ENCODE data around the gene TBC1D16.

The TBC1D16 gene

DNA sequence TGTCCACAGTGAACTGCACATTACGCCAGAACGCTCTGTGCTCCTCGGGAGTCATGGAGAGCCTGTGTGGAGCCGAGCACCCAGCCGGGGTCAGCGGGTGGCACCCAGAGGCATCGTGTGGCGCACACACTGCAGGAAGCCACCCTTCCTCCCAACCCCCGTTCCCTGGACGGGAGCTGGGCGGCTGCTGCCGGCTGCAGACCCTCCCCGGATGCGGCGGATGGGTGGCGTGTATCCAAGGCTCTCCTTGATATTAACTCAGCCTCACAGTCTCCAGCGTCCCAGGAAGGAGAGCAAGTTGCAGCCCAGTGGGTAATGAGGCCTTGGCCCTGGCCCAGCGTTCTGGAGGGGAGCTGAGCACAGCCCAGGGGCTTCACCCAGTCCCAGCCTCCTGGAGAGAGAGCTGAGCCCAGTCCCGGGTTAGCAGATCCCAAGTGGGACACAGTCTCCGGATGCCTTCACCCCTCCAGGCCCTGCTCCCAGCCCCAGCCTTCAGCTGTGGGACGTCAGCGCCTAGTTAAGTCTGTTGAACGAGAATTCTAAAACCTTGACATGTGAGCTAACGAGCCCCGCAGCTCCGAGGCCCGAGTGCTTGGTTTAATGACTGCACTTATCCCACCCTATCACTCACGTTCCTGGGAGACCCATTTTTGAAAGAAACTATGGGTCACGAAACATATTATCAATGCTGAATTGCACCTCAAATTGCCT is 86.6 kb downstream of the TBC1D16 start:
- DNase-seq: no peak

DNA sequence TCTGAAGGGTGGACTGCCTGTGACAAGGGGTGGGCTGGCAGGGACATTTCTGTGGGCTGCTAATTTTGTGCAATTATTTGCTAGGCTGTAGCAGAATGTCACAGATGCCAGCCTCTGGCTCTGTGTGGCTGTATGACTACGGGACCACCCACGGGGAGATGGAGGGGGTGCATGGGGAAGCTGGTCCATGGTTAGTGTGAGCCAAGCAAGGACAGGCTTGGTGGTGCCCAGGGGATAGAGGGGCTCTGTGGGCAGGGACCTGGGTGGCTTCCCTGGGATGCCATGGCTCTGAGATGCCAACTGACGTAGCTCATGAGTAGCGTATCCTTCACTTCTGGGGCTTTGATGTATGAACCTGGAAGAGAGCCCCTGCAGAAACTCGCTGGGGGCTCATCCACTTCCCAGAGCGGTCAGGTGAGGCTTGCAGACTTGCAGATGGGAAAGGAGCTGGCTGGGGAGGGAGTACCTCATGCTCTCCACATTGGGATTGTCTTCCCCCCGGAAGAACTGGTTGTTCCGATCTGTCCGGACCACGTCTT is 87.2 kb downstream of the TBC1D16 start:
- DNase-seq: no peak

DNA sequence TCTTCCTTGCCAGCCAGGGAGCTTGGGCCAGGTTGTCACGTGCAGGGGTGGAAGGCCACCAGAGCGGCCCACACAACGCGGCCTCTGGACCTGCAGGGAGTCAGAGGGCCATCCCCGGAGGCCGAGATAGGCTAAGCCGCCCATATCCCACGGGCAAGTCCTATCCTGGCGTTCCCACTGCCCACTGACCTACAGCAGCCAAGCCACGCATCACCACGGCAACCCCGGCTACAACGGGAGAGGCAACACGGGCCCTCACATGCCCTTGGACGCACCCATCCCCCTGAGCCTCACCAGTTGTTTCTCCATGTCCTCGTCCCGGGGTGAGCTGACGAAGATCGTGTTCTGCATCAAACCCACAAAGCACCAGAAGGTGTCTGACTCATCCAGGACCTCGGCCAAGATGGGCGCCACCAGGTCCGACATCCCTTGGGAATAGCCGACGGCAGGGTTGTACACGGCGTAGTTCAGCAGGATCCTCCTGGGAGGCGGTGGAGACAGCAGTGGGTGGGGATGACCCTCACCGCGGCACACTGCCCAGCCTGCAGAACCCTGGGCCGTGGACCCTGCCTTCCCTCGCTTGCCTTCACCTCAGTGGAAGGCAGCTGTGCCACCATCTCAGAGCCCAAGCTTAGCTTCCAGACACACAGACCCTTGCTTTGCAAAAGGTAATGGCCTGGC is 88.2 kb downstream of the TBC1D16 start:
- no peak for DNase-seq

DNA sequence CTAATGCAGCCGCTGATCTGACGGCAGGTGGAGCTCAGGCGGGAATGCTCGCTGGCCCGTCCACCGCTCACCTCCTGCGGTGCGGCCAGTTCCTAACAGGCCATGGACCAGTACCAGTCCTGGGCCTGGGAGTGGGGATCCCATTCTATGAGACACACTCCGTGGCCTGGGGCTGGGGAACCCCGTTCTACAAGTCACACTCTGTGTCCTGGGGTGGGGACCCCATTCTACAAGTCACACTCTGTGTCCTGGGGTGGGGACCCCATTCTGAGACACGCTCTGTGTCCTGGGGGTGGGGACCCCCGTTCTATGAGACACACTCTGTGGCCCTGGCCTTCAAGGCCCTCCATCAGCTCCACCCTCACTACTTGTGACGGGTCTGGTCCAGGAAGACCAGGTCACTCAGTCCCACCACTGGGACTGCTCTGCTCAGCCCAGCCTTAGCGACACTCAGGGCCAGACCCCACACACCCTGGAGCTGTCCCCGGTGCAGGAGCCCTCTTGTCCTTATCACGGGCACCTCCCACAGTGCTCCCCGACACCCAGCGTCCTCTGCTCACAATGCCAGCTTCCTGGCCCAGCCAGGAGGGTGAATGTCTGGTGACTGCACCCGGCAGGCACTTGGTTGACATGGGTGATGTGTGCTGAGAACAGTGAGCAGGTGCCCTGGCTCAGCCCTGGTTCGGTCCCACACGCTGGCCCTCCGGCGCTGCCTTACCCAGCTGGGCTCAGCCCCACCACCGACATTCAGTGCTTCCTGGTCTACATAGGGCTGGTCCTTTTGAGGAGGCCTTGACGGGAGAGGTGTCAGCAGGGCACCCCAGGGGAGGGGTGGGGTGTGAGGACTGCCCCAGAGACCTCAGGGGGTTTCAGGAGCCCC is 89.1 kb downstream of the TBC1D16 start:
- no peak for DNase-seq

DNA sequence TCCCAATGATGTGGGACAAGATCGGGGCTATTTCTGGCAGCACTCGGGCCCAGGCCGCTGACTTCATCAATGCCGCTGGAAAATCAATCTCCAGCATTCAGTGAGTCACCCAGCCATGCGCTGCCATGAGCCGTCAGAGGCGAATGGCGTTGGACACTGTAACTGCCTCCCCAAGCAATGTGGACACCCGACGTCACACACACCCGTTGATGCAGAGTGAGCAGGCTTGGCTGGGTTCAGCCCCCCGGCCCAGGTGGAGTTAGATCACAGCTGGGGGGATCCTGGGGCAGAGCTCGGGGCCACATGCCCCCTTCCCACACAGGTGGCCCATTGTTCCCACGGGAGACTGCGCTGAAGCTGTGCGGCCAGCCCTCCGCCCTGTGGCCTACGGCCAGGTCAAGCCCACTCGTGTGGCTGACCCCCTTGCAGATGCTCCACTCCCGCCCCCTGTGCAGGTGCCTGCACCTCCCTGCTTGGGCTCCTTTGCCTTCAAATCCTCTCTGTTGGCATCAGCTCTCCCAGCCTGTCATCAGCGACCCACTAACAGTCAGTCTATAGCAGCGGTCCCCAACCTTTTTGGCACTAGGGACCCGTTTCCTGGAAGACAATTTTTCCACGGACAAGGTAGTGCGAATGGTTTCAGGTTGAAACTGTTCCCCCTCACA is 89.9 kb downstream of the TBC1D16 start:
- DNase-seq: no peak

DNA sequence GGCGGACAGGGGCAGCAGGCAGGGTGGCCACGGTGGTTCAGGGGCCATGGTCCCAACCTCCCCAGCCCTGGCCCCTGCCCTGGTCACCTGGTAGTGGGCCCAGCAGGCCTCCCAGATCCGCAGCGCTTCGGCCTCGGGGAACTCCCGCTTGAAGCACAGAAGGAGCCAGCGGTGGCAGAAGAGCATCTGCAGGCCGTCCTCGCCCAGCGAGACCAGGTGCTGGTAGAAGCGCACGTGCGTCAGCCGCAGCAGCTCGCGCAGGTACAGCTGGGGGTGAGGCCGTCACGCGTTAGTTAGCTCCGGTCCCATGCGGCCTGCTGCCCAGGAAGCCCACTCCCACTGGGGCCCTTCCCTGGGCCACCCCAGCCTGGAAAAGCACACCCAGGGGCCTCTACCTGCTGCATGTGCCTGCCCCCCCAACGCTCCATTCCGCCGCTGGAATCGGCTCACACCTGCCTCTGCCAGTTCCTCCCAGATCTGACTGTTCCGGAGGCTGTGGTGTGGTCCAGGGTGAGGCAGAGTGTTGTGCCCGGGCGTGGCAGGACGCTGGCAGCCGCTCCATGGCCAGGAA is 90.8 kb downstream of the TBC1D16 start:
- no peak for DNase-seq

DNA sequence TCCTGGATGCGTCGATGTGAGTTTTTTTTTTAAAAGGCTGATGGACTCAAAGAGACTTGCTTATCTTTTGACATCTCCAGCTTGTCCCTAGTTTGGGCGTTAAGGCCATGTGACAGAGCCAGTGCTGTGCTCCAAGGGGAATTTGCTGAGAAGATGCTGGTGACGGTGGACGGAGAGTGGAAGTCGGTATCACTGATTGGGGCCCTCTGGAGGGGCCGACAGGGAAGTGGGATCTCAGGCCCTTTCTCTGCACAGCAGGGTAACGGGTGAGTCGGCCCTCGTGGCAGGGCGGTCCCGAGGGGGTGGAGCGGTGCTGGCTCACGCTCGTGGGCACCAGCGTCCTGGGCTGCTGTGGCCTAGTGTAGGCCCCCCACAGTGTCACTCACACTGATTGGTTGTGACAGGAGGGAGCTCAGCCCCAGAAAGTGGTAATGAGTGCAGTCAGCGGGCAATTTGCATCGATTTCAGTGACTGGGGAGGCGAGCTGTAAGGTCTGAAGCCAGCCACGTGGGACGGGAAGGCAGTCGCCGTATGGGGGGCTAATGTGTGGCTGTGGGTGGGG is 91.3 kb downstream of the TBC1D16 start:
- no peak for DNase-seq

DNA sequence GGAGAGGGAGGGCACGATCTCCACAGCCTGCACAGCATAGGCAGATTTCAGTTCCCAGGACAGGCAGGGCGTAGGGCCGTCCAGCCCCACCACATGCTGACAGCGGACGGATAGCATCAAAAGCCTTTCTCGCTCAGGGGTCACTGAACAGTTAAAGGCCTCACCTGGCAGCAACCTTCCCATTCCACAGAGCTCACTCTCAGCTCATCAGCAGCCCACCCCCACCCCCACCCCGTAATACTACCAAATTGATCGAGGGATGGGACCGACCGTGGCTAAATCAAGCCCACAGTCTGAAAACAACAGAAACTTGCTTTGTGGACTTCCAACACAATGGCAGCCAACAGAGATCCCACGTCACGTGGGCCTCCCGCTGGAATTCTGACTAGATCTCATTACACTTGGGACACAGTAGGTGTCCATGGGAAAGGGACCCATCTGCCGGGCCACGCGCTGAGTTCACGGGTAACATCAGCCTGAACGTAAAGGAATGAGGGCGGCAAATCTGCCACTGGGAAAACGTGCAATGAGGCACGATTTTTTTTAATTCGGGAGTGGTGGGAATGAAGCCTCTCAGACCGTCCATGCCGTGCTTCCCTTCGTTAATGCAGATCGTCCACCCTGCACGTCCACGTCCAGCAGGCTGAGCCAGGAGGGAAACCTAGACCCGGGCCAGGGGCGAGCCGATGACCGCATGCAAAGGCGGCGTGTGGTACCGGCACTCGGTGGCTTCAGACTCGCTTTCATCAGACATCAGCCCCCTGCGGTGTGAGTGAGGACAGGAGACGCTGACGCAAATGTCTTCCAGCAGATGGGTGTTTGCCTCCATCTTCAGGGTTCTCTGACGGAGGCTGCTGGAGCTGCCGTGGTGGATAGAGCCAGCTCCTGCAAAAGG is 92.1 kb downstream of the TBC1D16 start:
- DNase-seq: no peak

DNA sequence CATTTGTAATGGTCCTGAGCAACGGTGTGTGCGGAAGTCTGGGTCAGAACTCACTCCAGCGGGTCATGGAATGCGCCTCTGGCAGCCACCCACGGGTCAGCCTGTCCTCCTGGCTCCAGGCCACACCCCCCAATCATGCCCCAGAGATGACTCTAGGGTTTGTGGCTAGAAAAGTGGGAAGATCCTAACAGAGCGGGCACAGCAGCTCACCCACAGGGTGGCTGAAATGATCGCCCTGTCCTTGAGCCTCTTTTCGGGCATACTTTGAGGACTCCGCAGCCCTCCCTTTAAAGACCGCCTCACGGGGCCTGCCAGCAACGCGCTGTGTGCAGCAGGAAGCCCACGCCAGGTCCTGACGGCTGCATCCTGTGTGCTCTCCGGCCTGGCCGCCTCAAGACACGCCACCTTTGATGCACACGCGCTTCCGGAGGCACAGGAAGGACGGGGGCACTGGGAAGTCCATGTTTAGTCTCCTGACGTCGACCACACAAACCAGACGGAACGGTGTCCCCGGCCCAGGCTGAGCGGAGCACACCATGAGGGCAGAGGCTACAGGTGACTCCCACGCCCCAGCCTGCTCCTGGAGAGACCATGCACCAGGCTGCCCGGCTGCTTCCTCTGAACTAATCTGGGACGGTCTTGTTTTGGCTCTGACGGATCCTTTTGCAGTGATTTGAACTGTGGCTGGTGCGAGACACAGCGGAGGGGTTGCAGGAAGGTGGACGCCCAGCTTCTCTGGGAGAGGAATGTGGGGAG is 92.9 kb downstream of the TBC1D16 start:
- DNase-seq: no peak

DNA sequence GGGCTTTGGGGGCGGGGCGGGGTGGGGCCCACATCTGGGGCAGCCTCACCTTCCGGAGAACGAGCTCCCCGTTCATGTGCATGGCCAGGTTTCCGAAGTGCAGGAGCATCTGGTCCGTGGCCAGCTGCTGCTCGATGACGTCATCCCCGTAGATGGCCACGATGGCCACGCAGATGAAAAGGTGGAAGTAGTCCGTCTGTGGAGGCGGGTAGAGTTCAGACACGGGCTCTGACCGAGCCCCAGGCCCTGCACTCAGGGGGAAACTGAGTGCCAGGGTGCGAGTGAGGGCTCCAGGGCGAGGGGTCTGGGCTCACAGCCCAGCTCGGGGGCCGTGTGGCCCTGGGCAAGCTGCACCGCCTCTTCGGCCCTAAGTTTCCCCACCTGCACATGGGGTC is 93.7 kb downstream of the TBC1D16 start:
- DNase-seq: no peak

DNA sequence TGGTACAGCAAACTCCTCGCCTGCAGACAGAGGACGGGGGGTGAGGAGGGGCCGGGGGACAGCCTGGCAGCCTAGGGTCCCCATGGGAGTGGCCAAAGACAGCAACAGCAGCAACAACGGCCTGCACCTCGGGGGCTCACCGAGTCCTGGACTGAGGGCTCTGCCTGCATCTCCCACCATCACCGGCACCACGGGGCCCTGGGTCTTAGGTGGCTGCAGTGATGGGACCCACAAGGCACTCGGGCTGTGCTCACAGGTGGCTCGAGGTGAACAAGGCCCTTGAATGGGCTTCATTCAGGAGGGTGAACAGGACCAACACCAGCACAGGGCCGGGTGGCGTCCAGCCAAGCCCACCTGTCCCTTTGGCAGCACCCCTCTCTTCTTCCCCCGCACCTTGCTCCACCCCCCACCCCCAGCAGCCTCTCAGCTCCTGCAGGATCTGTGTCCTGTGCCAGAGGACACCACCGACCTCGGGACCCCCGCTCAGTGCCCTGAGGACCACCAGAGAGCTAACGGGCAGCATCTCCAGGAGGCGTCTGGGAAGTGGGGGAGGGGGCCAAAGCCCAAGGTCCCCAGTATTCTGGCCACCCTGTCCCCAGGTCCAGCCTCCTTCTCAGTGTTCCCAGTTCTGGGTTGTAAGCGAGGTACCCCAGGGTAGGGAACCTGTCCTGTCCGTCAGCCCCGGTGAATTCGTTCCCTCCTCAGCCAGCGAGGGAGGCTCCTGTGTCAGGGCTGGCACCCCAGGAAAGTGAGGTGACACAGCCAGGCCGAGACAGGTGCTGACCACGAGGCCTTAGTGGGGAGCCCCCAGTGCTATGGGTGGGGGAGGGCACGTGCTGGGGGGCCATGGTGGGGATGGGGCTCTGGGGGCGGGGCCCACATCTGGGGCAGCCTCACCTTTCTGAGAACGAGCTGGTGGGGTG is 94.3 kb downstream of the TBC1D16 start:
- DNase-seq: no peak

DNA sequence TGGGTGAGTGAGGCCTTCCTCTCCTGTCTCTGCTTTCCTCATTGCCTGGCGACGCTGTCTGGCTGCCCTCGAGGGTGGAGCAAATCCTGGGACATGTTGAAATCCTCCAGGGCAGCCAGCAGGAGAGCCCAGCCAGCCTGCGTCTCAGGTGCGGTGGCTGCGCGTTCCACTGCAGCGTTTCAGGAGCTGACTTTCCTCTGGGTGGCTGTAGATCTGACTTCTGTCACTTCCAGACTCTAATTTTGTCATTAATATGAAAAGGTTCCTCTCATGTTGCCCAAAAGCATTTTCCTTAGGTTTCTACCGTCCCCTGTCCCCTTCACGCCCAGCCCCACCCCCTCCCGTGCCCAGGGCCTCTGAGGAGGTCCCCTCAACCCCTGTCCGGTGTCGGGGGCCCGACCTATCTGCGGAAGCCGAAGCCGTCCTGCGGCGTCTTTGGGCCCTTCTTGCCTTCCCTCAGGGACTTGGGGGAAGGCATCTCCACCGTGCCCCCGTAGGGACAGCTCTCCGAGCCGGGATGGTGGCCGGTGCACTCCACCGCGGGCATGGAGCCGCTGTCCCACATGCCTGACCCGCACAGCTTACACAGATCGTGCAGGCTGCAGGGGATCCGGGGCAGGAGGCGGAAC is 95.1 kb downstream of the TBC1D16 start:
- no peak for DNase-seq

DNA sequence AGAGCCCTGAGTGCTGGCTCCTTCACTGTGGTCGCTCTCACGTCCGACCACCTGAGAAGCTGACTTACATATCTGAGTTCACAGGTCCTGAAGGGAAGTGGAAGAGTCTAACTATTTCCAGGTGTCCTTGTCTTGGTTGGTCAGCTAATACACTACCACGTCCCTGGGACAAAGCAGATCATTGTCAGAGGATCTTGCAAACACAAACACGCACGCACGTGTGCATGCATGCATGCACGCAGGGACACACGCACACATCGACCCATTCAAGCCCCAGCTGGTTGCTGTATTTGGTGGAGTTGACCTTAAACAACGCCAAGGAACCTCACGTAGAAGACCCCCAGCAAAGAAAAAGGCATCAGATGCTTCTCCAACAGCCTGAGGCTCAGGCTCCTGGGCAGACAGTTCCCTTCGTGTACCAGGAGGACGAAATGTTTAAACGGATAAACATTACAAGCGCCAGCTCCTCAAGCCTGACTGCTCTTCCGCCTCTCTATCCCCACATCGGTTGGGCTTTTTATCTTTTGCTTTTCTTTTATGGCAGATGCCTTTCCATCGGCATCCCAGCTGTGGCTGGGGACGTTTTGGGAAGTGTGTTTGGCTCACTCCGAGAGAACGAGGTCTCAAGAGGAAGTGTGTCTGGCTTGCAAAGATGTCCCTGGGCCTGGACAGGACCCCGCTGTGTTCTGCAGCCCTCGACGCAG is 95.8 kb downstream of the TBC1D16 start:
- no peak for DNase-seq

DNA sequence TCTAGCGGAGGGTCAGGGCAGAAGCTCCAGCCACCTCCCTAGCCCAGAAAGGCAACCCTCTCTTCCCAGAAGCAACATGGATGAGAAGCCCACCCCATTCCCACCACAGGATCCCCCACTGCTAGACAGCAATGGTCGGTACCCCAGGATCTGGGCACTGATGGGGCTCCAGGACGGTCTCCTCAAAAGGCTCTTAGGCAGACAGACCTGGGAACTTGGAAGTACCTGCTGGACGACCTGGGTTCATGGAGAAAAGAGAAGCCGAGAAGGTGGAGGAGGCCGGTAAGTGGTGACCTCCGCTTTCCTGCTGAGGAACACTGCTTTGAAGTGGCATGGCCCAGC is 96.6 kb downstream of the TBC1D16 start:
- no peak for DNase-seq

DNA sequence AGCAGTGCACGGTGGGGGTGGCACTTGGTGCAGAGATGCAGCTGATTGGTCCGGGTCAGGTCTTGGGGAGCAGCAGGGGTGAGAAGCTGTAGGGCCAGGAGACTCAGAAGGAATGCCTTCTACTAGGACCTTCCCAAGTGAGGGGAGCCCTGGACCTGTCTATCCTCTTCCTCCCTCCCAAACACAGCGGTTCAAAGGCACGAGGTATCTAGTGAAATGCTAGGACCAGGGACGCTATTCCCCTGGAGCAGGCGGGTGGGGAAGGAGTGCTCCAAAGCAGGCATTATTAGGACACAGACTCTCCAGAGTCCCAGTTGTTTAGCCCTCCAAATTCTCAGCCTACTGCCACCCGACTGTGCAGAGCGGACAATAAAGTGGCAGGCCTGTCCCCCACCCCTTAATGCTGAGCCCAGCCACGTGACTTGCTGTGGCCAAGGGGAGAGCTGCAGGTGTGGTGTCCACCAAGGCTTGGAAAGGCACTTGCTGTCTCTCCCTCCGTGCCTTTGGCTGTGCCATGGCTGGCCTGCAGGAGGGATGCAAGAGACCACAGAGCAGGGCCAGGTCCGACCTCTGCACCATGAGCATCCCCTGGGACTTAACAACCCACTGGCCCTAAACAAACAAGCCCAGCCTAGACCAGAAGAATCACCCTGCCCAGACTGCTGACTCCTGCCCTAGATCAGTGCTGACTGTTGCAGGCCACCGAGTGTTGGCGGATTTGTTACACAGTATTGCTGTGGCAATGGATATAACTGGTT is 97.2 kb downstream of the TBC1D16 start:
- DNase-seq: no peak

DNA sequence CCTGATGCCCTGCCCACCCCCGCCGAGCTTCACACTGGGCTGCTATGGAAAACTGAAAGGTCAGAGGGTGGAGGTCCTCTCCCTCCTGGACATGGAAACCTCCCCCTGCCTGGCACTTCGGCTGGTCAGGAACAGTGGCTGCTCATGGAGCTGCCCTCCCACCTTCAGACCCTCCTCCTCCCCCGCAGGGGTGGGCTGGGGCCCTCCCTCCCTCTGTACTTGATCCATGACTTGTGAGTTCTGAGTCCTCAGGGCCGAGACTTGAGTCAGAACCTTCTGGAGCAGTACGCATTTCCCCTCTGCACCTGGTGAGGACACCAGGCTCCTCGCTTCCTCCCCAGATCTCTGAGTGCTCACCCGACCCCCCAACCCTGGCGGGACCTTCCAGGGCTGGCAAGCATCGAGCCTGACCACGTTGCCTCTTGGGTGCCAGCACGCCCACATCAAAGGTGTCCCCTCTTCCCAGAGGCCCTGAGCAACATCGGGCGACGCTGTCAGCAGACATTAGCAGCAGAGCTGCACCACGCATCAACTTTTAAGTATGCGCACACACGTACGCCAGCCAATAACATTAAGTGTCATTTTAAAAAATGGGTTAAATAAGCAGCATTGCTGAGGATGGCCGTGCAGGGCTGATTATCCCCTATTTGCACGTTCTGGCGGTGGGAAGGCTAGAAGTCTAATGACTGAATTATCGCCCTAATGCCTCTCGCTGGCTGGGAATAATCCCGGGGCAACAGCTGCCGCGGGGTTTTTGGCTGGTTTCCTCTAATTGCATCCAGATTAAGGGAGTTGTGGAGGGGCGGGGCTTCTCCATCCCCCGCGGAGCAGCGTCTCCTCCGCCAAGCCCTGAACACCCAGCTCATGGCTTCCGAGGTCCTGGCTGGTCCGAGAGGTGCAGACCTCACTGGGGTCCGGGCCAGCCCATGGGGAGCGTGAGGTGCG is 98.0 kb downstream of the TBC1D16 start:
- DNase-seq: no peak

Measured in central memory CD4-positive, alpha-beta T cell (primary cell).